GM15510 (cell line): ENCODE results near the gene AIDA.

ENCODE experiments used
- POLR2A ChIP-seq: IDR thresholded peaks from 3 replicates; pipeline ENCODE4 v1.6.1; 2011; ENCODE audit warnings: borderline replicate concordance; ENCODE audit not compliant: insufficient read length; ENCODE audit errors: extremely low read depth

Gene AIDA

DNA sequence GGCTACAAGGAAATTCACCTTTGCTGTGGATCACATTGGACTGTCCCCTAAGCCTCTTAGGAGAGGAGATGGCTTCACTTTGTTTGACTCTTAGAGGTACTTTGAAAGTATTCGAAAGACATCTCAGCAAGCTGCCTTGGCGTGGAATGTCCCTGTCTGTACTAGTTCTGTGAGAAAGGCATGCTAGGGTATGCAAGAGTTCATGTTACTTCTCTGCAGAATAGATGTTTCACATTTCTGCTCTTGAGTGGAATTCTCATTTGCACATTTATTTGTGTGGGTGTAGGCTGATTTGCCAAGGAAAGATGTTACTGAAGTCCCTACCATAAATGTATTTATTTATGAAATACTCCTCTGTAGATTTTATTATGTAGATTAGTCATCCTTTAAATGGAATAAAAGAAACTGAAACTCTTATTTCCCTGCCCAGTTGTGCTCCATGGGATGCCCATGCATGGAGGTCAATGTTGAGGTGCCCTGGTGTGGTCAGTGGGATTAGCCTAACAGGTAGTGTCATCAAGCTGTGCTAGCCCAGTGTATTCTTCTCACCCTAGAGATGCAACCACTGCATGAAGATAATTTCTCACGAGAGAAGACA, 80.6 kb downstream of the AIDA start:
- no peak for TF ChIP-seq POLR2A

DNA sequence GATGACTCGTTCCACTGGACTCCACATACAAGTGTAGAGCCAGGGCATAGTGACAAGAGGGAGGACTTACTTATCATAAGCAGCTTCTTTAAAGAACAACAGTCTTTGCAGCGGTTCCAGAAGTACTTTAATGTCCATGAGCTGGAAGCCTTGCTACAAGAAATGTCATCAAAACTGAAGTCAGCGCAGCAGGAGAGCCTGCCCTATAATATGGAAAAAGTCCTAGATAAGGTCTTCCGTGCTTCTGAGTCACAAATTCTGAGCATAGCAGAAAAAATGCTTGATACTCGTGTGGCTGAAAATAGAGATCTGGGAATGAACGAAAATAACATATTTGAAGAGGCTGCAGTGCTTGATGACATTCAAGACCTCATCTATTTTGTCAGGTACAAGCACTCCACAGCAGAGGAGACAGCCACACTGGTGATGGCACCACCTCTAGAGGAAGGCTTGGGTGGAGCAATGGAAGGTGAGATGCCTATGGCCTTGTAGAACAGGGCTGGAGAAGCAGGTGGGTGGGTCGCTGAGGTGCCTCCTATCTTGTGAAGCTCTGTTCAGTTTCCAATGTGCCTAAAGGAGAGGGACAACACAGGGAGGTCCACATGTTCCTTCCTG, 82.3 kb downstream of the AIDA start:
- no peak for TF ChIP-seq POLR2A

DNA sequence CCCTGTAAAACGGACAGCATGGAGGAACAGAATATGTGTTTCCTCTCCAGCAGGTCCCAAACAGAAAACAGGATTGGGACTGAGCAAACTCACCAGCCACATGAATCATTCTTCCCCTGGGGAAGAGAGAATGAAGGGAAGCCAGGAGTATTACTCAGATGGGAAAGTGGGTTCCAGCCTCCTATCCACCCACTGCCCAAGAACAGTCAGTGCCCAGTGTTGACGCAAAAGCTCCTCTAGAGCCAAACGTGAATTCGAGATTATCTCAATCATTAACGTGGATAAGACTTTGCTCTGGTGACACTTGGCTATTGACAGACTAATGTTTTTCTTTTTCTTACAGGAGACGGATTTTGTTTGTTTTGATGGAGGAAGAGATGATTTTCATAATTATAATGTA, 85.1 kb downstream of the AIDA start:
- TF ChIP-seq POLR2A = no peak

DNA sequence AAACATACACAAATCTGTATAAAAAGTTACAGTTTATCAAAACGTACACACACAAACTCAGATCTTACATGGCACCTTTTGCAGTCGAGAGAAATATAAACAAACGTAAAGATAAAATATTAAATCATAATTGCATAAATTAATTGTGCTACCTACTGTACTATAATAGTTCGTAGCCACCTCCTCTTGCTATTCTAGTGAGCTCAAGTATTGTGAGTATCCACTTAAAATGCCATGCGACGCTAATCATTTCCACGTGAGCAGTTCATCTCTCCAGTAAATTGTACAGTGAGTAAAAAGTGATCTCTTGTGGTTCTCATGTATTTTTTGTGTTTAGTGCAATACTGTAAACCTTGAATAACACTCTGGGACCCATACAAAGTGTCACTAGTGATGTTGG, 88.1 kb downstream of the AIDA start:
- no peak for TF ChIP-seq POLR2A

DNA sequence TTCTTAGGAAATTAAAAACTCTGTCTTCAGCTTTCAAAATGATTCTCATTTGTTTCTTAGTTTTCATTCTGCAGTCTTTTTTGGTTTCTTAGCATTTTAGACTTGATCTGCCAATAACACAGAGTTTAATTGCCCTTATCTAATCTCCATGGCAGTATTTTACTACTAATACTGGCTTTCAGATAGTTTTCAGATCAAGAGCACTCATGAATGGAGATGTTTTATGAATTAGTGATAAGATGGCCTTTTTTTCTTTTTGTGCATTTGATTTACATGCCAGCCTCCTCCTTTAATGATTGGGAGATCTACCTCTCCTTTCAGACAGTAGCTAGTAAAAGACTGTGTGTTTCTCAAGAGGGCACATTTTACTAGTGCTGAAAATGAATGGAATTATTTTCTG, 88.8 kb downstream of the AIDA start:
- TF ChIP-seq POLR2A = no peak

DNA sequence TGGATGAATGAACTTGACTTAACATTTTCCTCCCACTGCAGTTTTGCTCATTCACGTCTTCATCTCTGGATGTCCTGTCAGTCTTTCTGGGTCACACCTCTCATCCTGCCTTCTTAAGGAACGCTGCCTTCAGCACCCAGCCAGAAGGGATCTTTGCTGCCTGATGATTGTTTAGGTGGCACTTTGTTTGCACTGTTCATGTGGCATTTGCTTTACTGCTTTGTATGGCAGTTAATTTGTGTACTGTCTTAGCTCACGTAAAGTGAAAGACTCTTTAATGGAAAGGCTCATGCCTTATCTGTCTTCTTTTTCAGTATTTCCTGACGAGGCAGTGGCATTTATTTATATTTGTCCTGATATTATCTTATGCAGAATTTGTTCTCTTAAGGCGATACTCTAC, 89.5 kb downstream of the AIDA start:
- TF ChIP-seq POLR2A = no peak

DNA sequence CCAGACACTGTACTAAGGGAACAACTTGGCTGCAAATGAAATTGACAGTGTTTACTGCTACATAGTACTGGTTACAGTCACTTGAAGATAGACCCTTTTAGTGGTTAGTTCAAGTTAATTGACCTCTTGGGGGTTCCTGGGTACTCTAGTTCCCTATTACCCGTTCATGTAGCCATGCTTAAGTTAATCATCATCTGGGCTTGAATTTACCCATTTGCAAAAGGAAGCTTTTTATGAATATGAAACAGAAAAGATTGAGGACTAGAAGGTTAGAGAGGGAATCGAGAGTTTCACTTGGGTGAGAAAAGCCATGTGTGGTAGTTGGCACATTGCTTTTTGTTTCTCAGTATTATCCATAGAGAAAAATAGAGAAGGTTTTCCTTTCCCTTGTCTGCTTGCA, 91.7 kb downstream of the AIDA start:
- no peak for TF ChIP-seq POLR2A

DNA sequence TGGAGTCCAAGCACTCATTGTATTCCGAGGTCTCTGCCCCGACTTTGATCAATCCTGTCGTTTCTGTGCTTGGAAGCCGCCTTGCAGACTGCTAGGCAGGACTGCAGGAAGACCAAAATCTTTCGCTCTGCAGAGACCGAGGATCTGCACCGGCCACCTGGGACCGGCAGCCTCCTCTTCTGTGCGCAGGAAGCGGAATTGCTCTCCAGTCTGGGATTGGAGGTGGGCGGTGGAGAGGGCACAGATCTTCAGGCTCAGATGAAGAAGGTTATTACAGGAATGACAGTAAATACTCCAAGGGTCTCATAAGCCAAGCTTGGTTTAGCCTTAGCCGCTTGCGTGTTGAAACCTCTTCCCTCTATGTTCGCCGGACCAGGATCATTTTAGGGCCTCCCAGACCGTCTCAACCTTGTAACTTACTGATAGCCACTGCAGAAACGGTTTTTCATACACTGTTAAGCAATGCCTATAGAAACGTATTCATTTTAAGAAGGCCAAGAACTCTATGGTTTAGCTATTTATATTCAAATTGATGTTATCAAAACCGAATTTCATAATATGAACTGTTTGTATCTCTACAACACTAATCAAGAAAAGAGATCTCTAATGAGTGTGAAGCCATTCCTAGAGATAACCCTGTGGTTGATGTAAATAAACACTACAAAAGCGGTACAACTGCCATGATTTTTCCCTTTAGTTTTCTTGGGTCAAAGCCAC, 93.3 kb downstream of the AIDA start:
- TF ChIP-seq POLR2A = no peak
